Glomerular endothelial cell (primary cell): Measurements from ENCODE around the gene SPINK2. TPM values are rescaled to one million over a fixed set of nuclear protein-coding genes. Genes with fewer than 3 reads are reported as not detected.

Source experiments
- total RNA-seq: library from RNA; depleted of rRNA; stranded (reverse); fragments of >200 nt; gene quantifications from 2 replicates; pipeline ENCODE4 v1.2.3, GENCODE V29; 2015

Gene SPINK2
- total RNA-seq, 1 donor from 2014 or later = not detected

Other genes starting within 250 kb of the SPINK2 start
- gene HOPX, start 140.4 kb downstream of the SPINK2 start, total RNA-seq = 1.8 and 18.3 TPM in 2 replicates
- 40.6 and 47.9 TPM in 2 replicates for gene REST, start 86.2 kb upstream of the SPINK2 start, total RNA-seq
- gene NOA1, start 155.9 kb upstream of the SPINK2 start, total RNA-seq = 23.1 and 25.4 TPM in 2 replicates
- 67.4 and 80.9 TPM in 2 replicates for gene POLR2B, start 157.2 kb upstream of the SPINK2 start, total RNA-seq